ENCODE data around the gene SLC29A2. TPM values are rescaled to one million over a fixed set of nuclear protein-coding genes. Genes with fewer than 3 reads are reported as not detected.

SLC29A2 gene, protein sequence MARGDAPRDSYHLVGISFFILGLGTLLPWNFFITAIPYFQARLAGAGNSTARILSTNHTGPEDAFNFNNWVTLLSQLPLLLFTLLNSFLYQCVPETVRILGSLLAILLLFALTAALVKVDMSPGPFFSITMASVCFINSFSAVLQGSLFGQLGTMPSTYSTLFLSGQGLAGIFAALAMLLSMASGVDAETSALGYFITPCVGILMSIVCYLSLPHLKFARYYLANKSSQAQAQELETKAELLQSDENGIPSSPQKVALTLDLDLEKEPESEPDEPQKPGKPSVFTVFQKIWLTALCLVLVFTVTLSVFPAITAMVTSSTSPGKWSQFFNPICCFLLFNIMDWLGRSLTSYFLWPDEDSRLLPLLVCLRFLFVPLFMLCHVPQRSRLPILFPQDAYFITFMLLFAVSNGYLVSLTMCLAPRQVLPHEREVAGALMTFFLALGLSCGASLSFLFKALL
- total RNA-seq (2022; extraction: Qiagen RNA extraction): 6.1 to 9.8 TPM (median 9.1 TPM) in 5 replicates

DNA sequence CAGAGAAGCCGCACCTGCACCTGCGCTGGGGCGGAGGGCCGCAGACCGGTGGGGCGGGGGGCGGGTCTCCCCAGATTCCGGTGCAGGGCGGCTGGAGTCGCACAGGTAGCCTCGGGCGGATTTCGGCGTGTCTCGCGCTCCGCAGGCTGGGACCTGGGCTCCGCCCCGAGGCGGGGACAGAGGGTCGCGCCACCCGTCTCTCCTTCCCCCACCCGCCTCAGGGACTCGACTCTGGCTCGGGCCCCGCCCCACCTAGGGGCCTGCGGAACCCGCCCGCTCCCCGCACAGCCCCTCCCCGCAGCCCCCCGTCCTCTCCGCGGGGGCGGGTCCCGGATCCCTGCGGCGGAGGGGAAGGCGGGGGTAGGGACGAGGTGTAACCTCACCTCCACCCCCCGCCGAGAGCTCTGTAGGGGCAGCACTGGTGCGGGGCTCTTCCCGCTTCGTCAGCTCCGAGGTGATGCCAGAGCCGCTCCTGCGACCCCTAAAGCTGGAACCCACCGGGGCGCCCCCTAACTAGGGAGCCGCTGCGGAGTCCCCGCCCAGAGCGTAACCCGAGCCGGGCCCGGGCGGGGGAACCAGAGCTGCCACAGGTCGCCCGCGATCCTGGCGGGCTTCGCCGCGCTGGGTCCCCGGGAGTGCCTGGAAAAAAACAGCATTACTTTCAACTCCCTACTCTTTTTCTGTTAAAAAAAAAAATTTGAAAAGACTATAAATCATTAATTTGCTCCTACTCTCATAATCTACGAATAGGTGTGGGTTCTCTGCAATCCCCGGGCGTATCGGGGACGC, at the start of gene SLC29A2:
SLC29A2 (minus strand) TSS at position 134 of the 789 bp plus-strand sequence. CDS start 169 bp downstream, outside the sequence.

DNA sequence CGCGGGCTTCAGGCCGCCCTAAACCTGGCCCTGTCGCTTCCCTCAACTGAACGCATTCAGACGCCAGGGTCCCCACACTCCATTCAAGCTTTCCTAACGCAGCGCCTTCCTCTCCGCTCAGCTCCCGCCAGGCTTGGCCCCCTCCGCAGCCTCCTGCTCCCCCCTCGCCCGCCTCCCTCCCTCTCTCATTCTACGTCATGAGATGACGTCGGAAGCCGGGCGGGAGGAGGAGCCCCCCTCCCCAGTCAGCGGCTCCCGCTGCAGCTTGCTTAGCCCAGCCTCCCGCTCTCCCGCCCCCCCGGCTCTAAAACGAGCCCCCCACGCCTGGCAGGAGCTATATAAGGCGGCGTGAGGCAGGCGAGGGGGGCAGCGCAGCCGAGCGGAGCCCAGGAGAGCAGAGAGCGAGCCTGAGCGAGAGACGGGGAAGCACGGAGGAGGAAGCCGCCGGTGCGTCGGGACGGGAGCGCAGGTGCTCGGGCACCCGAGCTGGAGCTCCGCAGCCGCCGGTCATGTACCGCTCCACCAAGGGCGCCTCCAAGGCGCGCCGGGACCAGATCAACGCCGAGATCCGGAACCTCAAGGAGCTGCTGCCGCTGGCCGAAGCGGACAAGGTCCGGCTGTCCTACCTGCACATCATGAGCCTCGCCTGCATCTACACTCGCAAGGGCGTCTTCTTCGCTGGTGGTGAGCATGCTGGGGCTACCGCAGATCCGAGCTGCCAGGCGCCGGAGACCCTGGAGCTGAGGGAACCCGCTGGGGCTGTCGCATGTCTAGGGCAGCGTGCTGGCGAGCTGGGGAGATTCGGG, 49.3 kb upstream of the SLC29A2 start, which contains the start of gene NPAS4:
NPAS4 (plus strand) TSS at position 365 of the 806 bp plus-strand sequence; CDS start at position 510, 145 bp downstream.

DNA sequence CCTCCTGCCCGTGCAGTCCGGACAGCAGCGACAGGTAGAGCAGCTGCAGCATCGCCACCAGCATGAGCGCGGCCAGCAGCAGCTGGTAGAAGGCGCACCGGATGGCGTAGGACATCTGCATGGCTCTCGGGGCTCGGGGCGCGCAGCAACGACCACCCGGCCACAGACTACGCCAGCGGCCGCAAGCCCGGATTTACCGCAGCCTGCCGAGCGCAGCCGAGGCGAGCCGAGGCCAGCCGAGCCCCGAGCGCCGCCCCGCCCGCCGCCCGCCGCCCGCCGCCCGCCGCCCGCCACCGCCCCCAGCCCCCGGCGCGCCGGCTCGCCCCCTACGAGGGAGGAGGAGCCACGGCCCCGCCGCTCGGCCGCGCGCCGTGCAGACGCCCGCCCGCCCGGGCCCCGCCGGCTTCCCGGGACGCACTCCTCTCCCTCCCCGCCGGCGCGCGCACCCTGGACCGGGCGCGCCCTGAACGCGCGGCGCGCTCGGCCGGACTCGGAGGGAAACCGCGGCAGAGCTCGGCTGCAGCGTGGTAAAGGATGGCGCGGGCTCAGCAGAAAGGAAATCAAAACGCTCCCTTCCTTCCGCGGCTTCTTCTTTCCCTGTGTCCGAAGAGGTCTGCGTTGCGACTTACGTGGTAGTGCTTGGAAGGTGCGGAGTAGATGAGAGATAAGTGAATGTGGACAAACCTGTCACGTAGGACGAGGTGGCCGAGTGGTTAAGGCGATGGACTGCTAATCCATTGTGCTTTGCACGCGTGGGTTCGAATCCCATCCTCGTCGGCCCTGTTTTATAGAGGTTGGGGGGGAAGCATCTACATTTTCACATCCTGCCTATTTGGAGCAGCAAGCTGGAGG, 23.9 kb downstream of the SLC29A2 start, which contains the start of gene B4GAT1:
B4GAT1 (minus strand) TSS at position 205 of the 852 bp plus-strand sequence; CDS start at position 121, 84 bp downstream.

GRCh38 chr11:66344550-66345315, 26.8 kb downstream of the SLC29A2 start, which contains the start of gene BRMS1:
Gene BRMS1, minus strand, starts transcription at chr11:66345104. Its CDS starts 2,870 bp downstream, at chr11:66342234.

DNA sequence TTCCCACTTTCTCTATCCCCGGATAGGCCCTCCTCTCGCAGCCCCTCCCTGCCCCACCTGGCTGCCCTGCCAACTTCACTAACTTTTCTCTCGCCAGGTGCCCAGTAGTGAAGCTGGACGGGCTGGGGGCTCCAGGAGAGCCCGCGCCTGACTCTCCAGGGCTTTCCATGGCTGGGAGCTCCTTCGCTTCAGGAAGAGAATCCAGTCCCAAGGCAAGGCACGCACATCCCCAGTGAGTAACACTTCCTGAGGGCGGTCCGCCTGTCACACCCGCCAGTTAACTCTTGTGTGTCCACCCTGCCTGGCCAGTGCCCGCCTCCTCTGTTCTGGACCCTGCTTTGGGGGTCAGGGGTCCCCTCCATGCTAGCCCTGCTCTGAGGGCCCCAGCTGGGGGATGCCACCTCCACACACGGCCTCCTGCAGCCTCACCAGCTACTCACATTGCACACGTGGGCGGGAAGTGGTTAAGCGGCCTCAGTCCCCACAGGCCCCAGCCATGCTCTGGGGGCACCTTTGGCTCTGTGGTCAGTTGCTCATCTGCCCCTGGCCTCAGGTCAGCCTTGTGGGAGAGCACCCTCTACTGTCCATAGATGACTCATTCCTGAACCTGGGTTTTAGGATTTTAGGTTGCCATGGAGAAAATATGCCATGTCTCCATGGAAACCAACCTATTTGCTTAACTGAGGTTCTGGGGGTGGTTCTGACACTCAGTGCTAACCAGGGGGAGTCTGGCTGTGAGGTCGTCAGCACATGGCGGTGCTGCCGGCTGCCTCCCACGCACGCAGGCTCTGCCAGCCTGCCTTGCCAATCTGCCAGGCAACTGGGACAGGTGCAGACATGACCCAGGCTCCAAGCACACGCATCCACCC, 35.1 kb downstream of the SLC29A2 start, which contains the start of gene RIN1:
RIN1 (minus strand) TSS at position 201 of the 869 bp plus-strand sequence; CDS start at position 169, 32 bp downstream.

DNA sequence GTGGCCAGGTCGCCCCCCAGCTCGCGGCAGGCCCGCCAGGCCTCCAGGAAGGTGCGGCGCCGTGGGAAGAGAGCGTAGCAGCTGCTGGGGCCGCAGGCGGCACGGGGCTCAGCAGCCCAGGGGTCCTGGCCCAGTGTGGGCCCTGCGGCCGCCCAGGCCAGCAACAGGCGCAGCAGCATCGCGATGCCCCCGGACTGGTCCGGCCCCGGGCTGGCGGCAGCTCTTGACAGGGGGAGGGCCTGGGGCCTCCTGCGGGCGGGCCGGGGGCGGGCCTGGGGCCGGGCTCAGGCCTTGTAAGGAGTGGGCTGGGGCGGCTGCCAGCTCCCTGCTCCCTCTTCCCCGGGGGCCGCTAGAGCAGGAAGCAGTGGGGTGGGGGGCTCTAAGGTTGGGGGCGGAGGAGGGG, 54.7 kb downstream of the SLC29A2 start, which contains the start of gene CD248:
CD248 (minus strand) TSS at position 196 of the 403 bp plus-strand sequence; CDS start at position 179, 17 bp downstream.

Other genes starting within 250 kb of the SLC29A2 start
- 31.6 to 50.9 TPM (median 48.2 TPM) in 5 replicates for gene KLC2, start 114.1 kb downstream of the SLC29A2 start, total RNA-seq (2022; extraction: Qiagen RNA extraction)
- gene RAB1B, start 103.1 kb downstream of the SLC29A2 start, total RNA-seq (2022; extraction: Qiagen RNA extraction): 120 to 159 TPM (median 153 TPM) in 5 replicates
- gene CNIH2, start 93.6 kb downstream of the SLC29A2 start, total RNA-seq (2022; extraction: Qiagen RNA extraction): 1.3 to 2.9 TPM (median 2.5 TPM) in 5 replicates
- 90.1 to 113 TPM (median 106 TPM) in 5 replicates for gene YIF1A, start 82.6 kb downstream of the SLC29A2 start, total RNA-seq (2022; extraction: Qiagen RNA extraction)
- 2.0 to 3.8 TPM (median 3.5 TPM) in 5 replicates for gene TMEM151A, start 79.9 kb downstream of the SLC29A2 start, total RNA-seq (2022; extraction: Qiagen RNA extraction)
- not detected in 5 replicates for gene CD248, start 54.7 kb downstream of the SLC29A2 start, total RNA-seq (2022; extraction: Qiagen RNA extraction)
- gene RIN1, start 35.3 kb downstream of the SLC29A2 start, total RNA-seq (2022; extraction: Qiagen RNA extraction): 20.7 to 33.8 TPM (median 31.2 TPM) in 5 replicates
- gene BRMS1, start 26.7 kb downstream of the SLC29A2 start, total RNA-seq (2022; extraction: Qiagen RNA extraction): 76.8 to 96.5 TPM (median 84.8 TPM) in 5 replicates
- 13.4 to 15.6 TPM (median 14.6 TPM) in 5 replicates for gene B4GAT1, start 24.1 kb downstream of the SLC29A2 start, total RNA-seq (2022; extraction: Qiagen RNA extraction)
- 0.03 TPM in 1 of 5 replicates, not detected in the others for gene NPAS4, start 49.3 kb upstream of the SLC29A2 start, total RNA-seq (2022; extraction: Qiagen RNA extraction)
- gene MRPL11, start 67.1 kb upstream of the SLC29A2 start, total RNA-seq (2022; extraction: Qiagen RNA extraction): 96.3 to 115 TPM (median 107 TPM) in 5 replicates
- 3.4 to 5.2 TPM (median 4.5 TPM) in 5 replicates for gene PELI3, start 95.1 kb upstream of the SLC29A2 start, total RNA-seq (2022; extraction: Qiagen RNA extraction)
- gene DPP3, start 108.7 kb upstream of the SLC29A2 start, total RNA-seq (2022; extraction: Qiagen RNA extraction): 48.9 to 58.4 TPM (median 56.0 TPM) in 5 replicates
- gene BBS1, start 138.9 kb upstream of the SLC29A2 start, total RNA-seq (2022; extraction: Qiagen RNA extraction): 6.1 to 10.0 TPM (median 9.4 TPM) in 5 replicates
- 7.1 to 14.1 TPM (median 13.2 TPM) in 5 replicates for gene ZDHHC24, start 174.3 kb upstream of the SLC29A2 start, total RNA-seq (2022; extraction: Qiagen RNA extraction)
- 0.04 to 0.06 TPM (median 0.04 TPM) in 4 of 5 replicates, not detected in the other for gene ACTN3, start 175.1 kb upstream of the SLC29A2 start, total RNA-seq (2022; extraction: Qiagen RNA extraction)
- 28.4 to 36.1 TPM (median 31.4 TPM) in 5 replicates for gene CTSF, start 196.8 kb upstream of the SLC29A2 start, total RNA-seq (2022; extraction: Qiagen RNA extraction)
- gene CCDC87, start 221.3 kb upstream of the SLC29A2 start, total RNA-seq (2022; extraction: Qiagen RNA extraction): 0.39 to 0.75 TPM (median 0.55 TPM) in 5 replicates
- 24.4 to 32.1 TPM (median 27.6 TPM) in 5 replicates for gene CCS, start 221.4 kb upstream of the SLC29A2 start, total RNA-seq (2022; extraction: Qiagen RNA extraction)
- gene RBM14, start 244.9 kb upstream of the SLC29A2 start, total RNA-seq (2022; extraction: Qiagen RNA extraction): 59.6 to 80.2 TPM (median 65.6 TPM) in 5 replicates